ENCODE results near the gene EYS. TPM values are rescaled to one million over a fixed set of nuclear protein-coding genes. Genes with fewer than 3 reads are reported as not detected.

EYS gene
- total and polyA plus RNA-seq, 2 of the 13 experiments (the other 11 are each of a cell fraction or from before 2014, with no cell fraction given): 0.04 to 0.07 TPM

GRCh38 chr6:64258302-64258701 is 1448.7 kb downstream of the EYS start:
- Histone ChIP-seq H3K36me3 (replicated peaks in 1 of 2; ENCODE audit: control insufficient read depth in 1 of 2, insufficient read depth in 2 of 2, low read length in 2 of 2) (no peaks in the 10 kb centered on the region), H3K4me3 (replicated peaks in 1 of 3; ENCODE audit: insufficient read depth in 1 of 3, low read depth in 2 of 3, low read length in 3 of 3) (no peak overlapping the region), H3K9me3 (ENCODE audit: low read length) (no peaks in the 10 kb centered on the region), H3K27me3 (ENCODE audit: control insufficient read depth in 1 of 2, insufficient read depth in 2 of 2, low read length in 2 of 2) (no peaks in the 10 kb centered on the region), H3K4me2 (ENCODE audit: low read depth, low read length) (peak overlapping the region; percentile 49), H4K20me1 (ENCODE audit: insufficient read depth, low read length) (no peaks in the 10 kb centered on the region), H3K9ac (ENCODE audit: insufficient read depth, low read depth, low read length) (no peak overlapping the region), H3K4me1 (ENCODE audit: insufficient read depth, low read length) (peaks cover 21% of the 10 kb centered on the region), H2AFZ (ENCODE audit: low read length) (no peak overlapping the region), H3K27ac (ENCODE audit: extremely low read length, insufficient read depth, low read length) (no peak overlapping the region), H3K79me2 (ENCODE audit: insufficient read depth, low read length) (no peaks in the 10 kb centered on the region)
- ATAC-seq: peak; percentile 73
- FAIRE-seq: peak; percentile 28
- BruUV-seq (replicated peaks): no TSS peak
- no peak for DNase-seq (ENCODE audit: low spot score)
- in situ Hi-C loops (cut with HindIII; ENCODE audit: extremely low pct_ligation_motif_present, low pct_unique_long_range_greater_than_20kb): no loop called here
- intact Hi-C loops (cut with micrococcal nuclease; ENCODE audit: unreplicated experiment): no loop called here
- WGBS (ENCODE audit: low lambda C conversion rate): 44% methylated on average over 1 of the region's 1 CpG
- ChIA-PET CTCF (ENCODE audit: low intra/inter-chr PET ratio, low total read pairs) (no interaction called here), POLR2A (no interaction called here)
- TF ChIP-seq ONECUT2 (CRISPR knock-in tag; IDR thresholded peaks at IDR 0.05): no peak
- no peak for TF ChIP-seq ZMYM3 (CRISPR knock-in tag; IDR thresholded peaks at IDR 0.05)
- TF ChIP-seq GFI1 (CRISPR knock-in tag; IDR thresholded peaks at IDR 0.05; ENCODE audit: borderline replicate concordance): no peak
- no peak for TF ChIP-seq TBX3 (IDR thresholded peaks at IDR 0.05; ENCODE audit: borderline replicate concordance)
- TF ChIP-seq ZNF709 (CRISPR knock-in tag; IDR thresholded peaks at IDR 0.05): no peak
- TF ChIP-seq PHF21A (CRISPR knock-in tag; IDR thresholded peaks at IDR 0.05): no peak
- TF ChIP-seq LCORL (IDR thresholded peaks at IDR 0.05): no peak
- TF ChIP-seq LCORL (CRISPR knock-in tag; IDR thresholded peaks at IDR 0.05): no peak
- TF ChIP-seq AFF4 (CRISPR knock-in tag; IDR thresholded peaks at IDR 0.05): no peak
- TF ChIP-seq ZNF615 (CRISPR knock-in tag; IDR thresholded peaks at IDR 0.05; ENCODE audit: borderline replicate concordance): no peak
- TF ChIP-seq POLR2AphosphoS2 (IDR thresholded peaks at IDR 0.05; ENCODE audit: low read depth, low read length): no peak
- TF ChIP-seq E2F5 (CRISPR knock-in tag; conservative IDR thresholded peaks at IDR 0.05): no peak
- no peak for TF ChIP-seq ELK4 (CRISPR knock-in tag; IDR thresholded peaks at IDR 0.05; ENCODE audit: borderline replicate concordance)
- no peak for TF ChIP-seq FOXK2 (IDR thresholded peaks at IDR 0.05)
- TF ChIP-seq FOXJ3 (CRISPR knock-in tag; IDR thresholded peaks at IDR 0.05; ENCODE audit: borderline replicate concordance): peak; percentile 55; the same call in 1 of the 2 replicates
- TF ChIP-seq TRIM24 (CRISPR knock-in tag; IDR thresholded peaks at IDR 0.05): no peak
- no peak for TF ChIP-seq ZNF703 (CRISPR knock-in tag; IDR thresholded peaks at IDR 0.05; ENCODE audit: borderline replicate concordance)
- no peak for TF ChIP-seq ZNF24 (IDR thresholded peaks at IDR 0.05)
- TF ChIP-seq ZBTB26 (CRISPR knock-in tag; IDR thresholded peaks at IDR 0.05; ENCODE audit: borderline replicate concordance): no peak
- TF ChIP-seq DMAP1 (CRISPR knock-in tag; IDR thresholded peaks at IDR 0.05): no peak
- TF ChIP-seq KAT7 (CRISPR knock-in tag; IDR thresholded peaks at IDR 0.05; ENCODE audit: borderline replicate concordance): no peak
- no peak for TF ChIP-seq ZNF589 (CRISPR knock-in tag; conservative IDR thresholded peaks at IDR 0.05)

Data from HepG2 (cell line).